C4-2B (cell line): ENCODE data around the gene OR4N2.
"Not testable (repeated sequence)": the region's sequence is repeated elsewhere in the genome, so short reads cannot be mapped to it uniquely, and the experiment has no call there.

Experiments
- H3K27ac ChIP-seq: fragments of 450-650 bp; 2 replicates; pipeline ENCODE4 v1.5.1; 2017
- ZFX ChIP-seq: fragments of 450-650 bp; IDR thresholded peaks from 2 replicates; pipeline ENCODE4 v1.6.1; 2017
- TF ChIP-seq, protein P1 (sequence below): fragments of 450-650 bp; conservative IDR thresholded peaks from 2 replicates; pipeline ENCODE4 v1.5.1; 2017; ENCODE audit warnings: mild to moderate bottlenecking

The OR4N2 gene, protein sequence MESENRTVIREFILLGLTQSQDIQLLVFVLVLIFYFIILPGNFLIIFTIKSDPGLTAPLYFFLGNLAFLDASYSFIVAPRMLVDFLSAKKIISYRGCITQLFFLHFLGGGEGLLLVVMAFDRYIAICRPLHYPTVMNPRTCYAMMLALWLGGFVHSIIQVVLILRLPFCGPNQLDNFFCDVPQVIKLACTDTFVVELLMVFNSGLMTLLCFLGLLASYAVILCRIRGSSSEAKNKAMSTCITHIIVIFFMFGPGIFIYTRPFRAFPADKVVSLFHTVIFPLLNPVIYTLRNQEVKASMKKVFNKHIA

DNA sequence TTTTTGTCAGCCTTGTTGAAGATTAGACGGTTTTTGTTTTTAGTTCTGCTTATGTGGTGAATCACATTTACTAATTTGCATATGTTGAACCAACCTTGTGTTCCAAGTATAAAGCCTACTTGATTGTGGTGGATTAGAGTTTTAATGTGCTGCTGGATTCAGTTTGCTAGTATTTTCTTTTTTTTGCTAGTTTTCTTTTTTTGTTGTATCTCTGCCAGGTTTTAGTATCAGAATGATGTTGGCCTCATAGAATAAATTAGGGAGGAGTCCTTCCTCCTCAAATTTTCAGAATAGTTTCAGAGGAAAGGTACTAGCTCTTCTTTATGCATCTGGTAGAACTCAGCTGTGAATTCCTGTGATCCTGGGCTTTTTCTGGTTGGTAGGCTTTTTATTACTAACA is at the start of gene OR4N2:
Gene OR4N2, plus strand, starts transcription at position 301 of the 400 bp plus-strand sequence. CDS start 23,679 bp downstream, outside the sequence.
- H3K27ac ChIP-seq = not testable (repeated sequence)

DNA sequence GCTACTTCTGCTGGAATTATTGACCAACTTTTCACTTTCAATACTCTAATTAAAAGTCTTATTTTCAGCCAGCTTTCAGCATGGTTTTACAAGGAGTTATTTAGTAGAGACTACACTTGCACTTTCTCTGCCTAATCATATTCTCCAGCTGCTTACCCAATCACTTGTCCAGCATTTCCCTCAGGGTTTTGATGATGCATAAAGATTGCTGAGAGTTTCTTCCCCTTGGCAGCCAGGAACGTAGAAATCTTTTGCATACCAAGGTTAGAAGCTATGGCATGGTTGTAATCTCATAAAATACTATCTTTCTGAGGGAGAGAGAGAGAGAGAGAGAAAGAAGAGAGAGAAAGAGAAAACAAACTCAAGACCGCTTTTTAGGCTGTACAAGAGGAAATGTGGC is 49.4 kb upstream of the OR4N2 start:
- no peak overlapping the region for H3K27ac ChIP-seq
- TF ChIP-seq, protein P1, sequence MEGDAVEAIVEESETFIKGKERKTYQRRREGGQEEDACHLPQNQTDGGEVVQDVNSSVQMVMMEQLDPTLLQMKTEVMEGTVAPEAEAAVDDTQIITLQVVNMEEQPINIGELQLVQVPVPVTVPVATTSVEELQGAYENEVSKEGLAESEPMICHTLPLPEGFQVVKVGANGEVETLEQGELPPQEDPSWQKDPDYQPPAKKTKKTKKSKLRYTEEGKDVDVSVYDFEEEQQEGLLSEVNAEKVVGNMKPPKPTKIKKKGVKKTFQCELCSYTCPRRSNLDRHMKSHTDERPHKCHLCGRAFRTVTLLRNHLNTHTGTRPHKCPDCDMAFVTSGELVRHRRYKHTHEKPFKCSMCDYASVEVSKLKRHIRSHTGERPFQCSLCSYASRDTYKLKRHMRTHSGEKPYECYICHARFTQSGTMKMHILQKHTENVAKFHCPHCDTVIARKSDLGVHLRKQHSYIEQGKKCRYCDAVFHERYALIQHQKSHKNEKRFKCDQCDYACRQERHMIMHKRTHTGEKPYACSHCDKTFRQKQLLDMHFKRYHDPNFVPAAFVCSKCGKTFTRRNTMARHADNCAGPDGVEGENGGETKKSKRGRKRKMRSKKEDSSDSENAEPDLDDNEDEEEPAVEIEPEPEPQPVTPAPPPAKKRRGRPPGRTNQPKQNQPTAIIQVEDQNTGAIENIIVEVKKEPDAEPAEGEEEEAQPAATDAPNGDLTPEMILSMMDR = no peak
- TF ChIP-seq ZFX = no peak

DNA sequence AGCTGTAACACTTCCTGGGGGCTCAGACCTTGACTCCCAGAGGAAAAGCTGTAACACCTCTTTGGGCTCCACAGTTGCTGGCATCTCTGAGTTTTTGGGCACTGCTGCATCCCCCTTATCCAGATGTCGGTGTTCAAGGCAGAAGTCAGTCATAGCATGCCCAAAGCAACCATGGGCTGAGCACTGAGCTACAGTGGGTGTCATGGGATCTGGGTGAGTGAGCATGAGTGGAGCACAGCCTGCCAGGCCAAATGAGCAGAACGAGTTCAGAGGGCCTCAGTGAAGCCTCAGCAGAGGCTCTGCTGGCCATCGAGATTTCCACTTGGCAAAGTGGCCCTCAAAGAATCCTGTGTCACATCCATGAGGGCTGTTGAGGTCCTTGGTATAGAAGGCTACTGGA is 32.1 kb upstream of the OR4N2 start:
- not testable (repeated sequence) for H3K27ac ChIP-seq

DNA sequence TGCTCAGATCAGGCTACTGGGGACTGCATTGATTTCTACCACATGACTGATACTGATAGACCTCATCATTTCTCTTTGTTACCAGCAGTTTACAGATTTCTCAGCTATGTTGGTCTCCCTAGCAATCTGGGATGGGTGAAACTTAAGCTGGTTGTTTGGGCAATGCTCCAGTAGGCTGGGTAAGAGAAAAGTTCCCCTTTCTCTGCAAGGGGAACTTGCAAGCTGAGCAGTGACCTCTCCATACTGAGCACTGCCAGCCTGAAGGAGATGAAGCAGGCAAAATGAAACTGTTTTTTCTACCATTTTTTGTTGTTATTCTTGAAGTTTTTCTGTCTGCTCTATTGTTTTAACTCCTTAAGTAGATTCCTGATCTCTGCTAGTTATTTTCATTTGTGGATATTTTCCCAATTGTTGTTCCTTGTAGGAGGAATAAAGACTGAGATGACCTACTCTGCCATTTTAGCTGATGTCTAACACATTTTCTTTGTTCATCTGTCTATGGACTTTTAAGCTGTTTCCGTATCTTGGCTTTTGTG is 31.6 kb upstream of the OR4N2 start:
- TF ChIP-seq, protein P1 = no peak
- no peak for TF ChIP-seq ZFX

DNA sequence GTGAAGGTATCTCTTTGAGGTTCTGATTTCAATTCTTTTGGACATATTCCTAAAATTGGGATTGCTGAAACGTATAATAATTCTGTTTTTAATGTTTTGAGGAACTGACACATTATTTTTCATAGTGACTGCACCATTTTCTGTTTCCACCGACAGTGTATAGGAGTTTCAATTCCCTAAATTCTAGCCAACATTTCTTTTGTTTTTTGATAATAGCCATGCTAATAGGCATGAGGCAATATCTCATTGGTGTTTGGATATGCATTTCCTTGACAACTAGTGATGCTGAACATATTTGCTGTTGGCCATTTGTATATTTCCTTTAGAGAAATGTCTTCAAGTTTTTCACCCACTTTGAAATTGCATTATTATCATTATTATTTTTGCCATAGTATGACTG is 31.1 kb upstream of the OR4N2 start:
- H3K27ac ChIP-seq = not testable (repeated sequence)

More for the DNA sequence above, 31.6 kb upstream of the OR4N2 start:
- H3K27ac ChIP-seq = no peak overlapping the region

DNA sequence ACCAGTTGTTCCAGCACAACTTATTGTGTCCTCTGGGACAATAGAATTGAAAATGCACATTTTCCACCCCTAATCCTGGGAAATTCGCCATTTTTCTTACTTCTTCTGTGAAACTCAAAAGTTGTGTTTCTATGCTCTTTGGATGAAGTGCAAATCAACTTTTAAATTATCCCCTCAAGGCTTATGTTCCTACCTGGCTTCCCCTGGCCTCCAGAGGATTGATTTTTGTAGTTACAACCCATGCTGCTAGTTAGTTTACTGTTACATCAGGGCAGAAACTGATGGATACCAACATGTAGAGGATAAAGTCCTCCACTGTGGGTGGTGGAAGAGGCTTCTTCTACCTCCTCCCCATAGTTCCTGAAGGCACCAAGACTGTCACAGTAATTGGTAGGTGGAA is 30.4 kb upstream of the OR4N2 start, which contains the start of gene OR4M1:
Gene OR4M1, plus strand, starts transcription at position 301 of the 400 bp plus-strand sequence. CDS start 6,819 bp downstream, outside the sequence.
- H3K27ac ChIP-seq = not testable (repeated sequence)

DNA sequence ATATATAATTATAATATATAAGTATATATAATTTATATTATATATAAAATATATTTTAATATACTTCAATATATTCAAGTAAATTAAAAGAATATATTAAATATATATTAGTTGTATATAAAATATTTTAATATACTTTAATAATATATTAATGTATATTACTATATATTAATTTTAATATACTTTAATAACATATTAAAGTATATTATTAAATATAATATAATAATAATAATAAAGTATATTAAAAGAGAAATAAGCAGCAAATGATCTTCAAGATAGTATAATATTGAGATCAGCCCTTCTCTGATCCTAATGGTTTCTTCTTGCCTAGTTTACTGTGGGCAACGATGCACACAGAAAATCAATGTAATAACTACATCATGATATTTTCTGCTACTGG is 28.0 kb upstream of the OR4N2 start:
- no peak overlapping the region for H3K27ac ChIP-seq
- TF ChIP-seq, protein P1 = no peak
- TF ChIP-seq ZFX = no peak

DNA sequence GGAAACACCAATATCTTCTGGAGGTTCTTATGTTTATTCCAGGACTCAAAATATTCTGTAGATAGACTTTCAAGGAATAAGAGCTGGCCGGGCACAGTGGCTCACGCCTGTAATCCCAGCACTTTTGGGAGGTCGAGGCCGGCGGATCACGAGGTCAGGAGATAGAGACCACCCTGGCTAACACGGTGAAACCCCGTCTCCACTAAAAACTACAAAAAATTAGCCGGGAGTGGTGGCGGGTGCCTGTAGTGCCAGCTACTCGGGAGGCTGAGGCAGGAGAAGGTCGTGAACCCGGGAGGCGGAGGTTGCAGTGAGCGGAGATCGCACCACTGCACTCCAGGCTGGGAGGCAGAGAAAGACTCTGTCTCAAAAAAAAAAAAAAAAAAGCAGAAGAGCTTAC is 17.7 kb upstream of the OR4N2 start:
- H3K27ac ChIP-seq = not testable (repeated sequence)

DNA sequence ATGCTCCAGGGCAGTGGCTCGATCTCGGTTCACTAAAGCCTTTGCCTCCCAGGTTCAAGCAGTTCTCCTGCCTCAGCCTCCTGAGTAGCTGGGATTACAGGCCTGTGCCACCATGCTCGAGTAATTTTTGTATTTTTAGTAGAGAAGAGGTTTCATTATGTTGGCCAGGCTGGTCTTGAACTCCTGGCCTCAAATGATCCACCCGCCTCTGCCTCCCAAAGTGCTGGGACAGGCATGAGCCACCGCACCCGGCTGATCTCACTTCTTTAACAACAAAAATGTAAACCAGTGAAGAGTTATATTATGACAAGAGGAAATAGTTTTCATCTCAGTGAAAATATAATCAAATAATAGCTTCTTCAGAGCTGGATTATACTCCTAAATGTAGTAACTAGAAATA is 16.3 kb upstream of the OR4N2 start:
- not testable (repeated sequence) for H3K27ac ChIP-seq

DNA sequence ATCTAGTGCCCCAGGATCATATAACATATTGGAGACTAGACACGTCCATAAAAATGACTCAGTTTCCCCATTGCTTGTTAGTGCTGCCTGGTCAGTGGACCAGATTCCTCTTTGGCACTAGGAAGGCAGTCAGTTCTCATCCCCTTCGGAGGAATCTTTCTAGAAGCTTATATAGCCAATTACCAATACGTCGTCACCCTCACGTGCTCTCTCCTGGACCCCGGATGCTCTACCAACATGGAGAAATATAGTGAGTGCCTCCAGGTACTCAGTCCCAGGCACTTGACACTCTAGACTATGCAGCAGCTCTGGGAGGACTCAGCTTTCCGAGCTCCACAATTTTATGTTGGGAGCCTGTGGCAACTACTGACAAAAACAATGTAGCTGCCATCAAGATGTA is 15.4 kb upstream of the OR4N2 start:
- not testable (repeated sequence) for H3K27ac ChIP-seq

DNA sequence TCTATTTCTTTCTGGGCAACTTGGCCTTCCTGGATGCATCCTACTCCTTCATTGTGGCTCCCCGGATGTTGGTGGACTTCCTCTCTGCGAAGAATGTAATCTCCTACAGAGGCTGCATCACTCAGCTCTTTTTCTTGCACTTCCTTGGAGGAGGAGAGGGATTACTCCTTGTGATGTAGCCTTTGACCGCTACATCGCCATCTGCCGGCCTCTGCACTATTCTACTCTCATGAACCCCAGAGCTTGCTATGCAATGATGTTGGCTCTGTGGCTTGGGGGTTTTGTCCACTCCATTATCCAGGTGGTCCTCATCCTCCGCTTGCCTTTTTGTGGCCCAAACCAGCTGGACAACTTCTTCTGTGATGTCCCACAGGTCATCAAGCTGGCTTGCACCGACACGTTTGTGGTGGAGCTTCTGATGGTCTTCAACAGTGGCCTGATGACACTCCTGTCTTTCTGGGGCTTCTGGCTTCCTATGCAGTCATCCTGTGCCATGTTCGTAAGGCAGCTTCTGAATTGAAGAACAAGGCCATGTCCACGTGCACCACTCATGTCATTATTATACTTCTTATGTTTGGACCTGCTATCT is 7.0 kb upstream of the OR4N2 start:
- H3K27ac ChIP-seq = not testable (repeated sequence)
- TF ChIP-seq, protein P1 = peak; percentile 52
